ENCODE measurements around the gene HERC2. TPM values are rescaled to one million over a fixed set of nuclear protein-coding genes. Genes with fewer than 3 reads are reported as not detected.

Gene HERC2
- total and polyA plus RNA-seq, 9 of the 15 experiments (the other 6 are each of a cell fraction or from before 2014, with no cell fraction given): 10.6 to 84.0 (median 42.6) TPM

DNA sequence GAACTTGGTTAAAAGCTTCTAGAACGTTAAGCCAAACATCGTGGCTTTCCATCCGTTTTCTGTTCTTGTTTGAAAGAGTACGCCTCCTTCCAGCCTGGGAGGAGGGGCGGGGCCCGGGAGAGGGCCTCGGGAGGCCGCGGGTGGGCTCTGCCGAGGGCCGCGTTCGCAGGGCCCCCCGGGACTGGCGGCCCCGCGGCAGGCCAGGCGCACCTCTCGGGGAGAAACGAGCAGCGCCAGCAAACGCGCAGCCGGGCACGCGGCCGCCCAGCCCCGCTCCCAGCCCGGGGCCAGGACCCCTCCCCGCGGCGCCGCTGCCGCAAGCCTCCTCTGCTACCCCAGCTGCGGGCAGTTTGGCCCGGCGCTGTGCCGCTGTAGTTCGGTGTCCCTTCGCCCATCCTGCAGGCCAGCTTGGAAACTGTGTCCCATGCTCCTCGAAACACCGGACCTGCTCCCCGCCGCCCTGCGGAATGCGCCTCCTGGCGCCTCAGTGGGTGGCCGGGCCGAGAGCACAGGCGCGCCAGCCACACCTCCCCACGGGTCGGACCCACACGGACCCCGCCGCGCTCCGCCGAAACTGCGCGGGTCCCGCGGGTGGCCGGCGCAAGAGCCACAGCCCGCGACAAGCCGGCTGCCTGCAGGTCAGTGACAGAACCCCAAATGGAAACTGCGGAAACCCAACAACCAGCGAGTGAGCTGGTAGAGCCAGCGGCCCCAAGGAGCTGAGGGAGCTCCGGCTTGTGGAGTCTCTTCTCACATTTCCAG lies 225.1 kb downstream of the HERC2 start (continued):
- TF ChIP-seq, protein P1, sequence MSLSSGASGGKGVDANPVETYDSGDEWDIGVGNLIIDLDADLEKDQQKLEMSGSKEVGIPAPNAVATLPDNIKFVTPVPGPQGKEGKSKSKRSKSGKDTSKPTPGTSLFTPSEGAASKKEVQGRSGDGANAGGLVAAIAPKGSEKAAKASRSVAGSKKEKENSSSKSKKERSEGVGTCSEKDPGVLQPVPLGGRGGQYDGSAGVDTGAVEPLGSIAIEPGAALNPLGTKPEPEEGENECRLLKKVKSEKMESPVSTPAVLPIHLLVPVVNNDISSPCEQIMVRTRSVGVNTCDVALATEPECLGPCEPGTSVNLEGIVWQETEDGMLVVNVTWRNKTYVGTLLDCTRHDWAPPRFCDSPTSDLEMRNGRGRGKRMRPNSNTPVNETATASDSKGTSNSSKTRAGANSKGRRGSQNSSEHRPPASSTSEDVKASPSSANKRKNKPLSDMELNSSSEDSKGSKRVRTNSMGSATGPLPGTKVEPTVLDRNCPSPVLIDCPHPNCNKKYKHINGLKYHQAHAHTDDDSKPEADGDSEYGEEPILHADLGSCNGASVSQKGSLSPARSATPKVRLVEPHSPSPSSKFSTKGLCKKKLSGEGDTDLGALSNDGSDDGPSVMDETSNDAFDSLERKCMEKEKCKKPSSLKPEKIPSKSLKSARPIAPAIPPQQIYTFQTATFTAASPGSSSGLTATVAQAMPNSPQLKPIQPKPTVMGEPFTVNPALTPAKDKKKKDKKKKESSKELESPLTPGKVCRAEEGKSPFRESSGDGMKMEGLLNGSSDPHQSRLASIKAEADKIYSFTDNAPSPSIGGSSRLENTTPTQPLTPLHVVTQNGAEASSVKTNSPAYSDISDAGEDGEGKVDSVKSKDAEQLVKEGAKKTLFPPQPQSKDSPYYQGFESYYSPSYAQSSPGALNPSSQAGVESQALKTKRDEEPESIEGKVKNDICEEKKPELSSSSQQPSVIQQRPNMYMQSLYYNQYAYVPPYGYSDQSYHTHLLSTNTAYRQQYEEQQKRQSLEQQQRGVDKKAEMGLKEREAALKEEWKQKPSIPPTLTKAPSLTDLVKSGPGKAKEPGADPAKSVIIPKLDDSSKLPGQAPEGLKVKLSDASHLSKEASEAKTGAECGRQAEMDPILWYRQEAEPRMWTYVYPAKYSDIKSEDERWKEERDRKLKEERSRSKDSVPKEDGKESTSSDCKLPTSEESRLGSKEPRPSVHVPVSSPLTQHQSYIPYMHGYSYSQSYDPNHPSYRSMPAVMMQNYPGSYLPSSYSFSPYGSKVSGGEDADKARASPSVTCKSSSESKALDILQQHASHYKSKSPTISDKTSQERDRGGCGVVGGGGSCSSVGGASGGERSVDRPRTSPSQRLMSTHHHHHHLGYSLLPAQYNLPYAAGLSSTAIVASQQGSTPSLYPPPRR (CRISPR knock-in tag; IDR thresholded peaks at IDR 0.05; ENCODE audit: borderline replicate concordance): no peak
- TF ChIP-seq C11orf30 (IDR thresholded peaks at IDR 0.05; ENCODE audit: low read depth) (no peak), SMARCA5 (IDR thresholded peaks at IDR 0.05) (no peak), POLR2B (IDR thresholded peaks at IDR 0.05; ENCODE audit: low read depth, partially characterized antibody) (no peak), SRSF7 (optimal IDR thresholded peaks at IDR 0.05; ENCODE audit: low read depth, low read length) (no peak), SOX6 (IDR thresholded peaks at IDR 0.05) (no peak), YBX1 (IDR thresholded peaks at IDR 0.05) (no peak), TCFL5 (CRISPR knock-in tag; conservative IDR thresholded peaks at IDR 0.05) (no peak)
- TF ChIP-seq, protein P2, sequence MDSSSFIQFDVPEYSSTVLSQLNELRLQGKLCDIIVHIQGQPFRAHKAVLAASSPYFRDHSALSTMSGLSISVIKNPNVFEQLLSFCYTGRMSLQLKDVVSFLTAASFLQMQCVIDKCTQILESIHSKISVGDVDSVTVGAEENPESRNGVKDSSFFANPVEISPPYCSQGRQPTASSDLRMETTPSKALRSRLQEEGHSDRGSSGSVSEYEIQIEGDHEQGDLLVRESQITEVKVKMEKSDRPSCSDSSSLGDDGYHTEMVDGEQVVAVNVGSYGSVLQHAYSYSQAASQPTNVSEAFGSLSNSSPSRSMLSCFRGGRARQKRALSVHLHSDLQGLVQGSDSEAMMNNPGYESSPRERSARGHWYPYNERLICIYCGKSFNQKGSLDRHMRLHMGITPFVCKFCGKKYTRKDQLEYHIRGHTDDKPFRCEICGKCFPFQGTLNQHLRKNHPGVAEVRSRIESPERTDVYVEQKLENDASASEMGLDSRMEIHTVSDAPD (CRISPR knock-in tag; IDR thresholded peaks at IDR 0.05): no peak
